HL-60 (cell line): ENCODE measurements around the gene KCNQ5.

Source experiments
- GABPA ChIP-seq: IDR thresholded peaks from 2 replicates; pipeline ENCODE4 v1.6.1; 2012; ENCODE audit warnings: low read depth
- POLR2AphosphoS5 ChIP-seq: IDR thresholded peaks from 2 replicates; pipeline ENCODE4 v1.6.1; 2012; ENCODE audit warnings: low read depth
- SPI1 ChIP-seq: IDR thresholded peaks from 2 replicates; pipeline ENCODE4 v1.6.1; 2012; ENCODE audit warnings: low read depth, mild to moderate bottlenecking, borderline replicate concordance
- TF ChIP-seq, protein P1 (sequence below): IDR thresholded peaks from one replicate; pipeline ENCODE4 v1.5.1; 2011; ENCODE audit warnings: low read length, control low read depth, inconsistent platforms; ENCODE audit not compliant: insufficient read depth
- TF ChIP-seq, protein P2 (sequence below): IDR thresholded peaks from 2 replicates; pipeline ENCODE4 v1.6.1; 2012; ENCODE audit warnings: low read depth; ENCODE audit not compliant: insufficient replicate concordance

DNA sequence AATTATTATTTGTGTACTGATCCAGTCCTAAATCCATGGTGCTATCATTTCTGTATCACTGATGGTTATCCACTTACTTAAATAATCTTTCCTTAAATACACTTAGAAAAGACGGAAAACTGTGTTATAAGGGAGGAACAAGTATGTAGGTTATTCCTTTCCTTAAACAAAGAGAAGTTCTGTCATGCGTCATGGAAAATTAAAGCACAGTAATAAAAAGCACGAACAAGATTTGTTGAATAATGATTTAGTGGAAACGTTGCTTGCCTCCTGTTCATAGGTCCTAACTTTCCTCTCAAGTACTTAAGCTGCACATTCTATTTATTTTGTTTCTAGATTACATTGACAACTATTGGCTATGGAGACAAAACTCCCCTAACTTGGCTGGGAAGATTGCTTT lies 483.1 kb downstream of the KCNQ5 start:
- TF ChIP-seq, protein P1, sequence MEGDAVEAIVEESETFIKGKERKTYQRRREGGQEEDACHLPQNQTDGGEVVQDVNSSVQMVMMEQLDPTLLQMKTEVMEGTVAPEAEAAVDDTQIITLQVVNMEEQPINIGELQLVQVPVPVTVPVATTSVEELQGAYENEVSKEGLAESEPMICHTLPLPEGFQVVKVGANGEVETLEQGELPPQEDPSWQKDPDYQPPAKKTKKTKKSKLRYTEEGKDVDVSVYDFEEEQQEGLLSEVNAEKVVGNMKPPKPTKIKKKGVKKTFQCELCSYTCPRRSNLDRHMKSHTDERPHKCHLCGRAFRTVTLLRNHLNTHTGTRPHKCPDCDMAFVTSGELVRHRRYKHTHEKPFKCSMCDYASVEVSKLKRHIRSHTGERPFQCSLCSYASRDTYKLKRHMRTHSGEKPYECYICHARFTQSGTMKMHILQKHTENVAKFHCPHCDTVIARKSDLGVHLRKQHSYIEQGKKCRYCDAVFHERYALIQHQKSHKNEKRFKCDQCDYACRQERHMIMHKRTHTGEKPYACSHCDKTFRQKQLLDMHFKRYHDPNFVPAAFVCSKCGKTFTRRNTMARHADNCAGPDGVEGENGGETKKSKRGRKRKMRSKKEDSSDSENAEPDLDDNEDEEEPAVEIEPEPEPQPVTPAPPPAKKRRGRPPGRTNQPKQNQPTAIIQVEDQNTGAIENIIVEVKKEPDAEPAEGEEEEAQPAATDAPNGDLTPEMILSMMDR, result no peak
- TF ChIP-seq POLR2AphosphoS5, result no peak
- TF ChIP-seq, protein P2, sequence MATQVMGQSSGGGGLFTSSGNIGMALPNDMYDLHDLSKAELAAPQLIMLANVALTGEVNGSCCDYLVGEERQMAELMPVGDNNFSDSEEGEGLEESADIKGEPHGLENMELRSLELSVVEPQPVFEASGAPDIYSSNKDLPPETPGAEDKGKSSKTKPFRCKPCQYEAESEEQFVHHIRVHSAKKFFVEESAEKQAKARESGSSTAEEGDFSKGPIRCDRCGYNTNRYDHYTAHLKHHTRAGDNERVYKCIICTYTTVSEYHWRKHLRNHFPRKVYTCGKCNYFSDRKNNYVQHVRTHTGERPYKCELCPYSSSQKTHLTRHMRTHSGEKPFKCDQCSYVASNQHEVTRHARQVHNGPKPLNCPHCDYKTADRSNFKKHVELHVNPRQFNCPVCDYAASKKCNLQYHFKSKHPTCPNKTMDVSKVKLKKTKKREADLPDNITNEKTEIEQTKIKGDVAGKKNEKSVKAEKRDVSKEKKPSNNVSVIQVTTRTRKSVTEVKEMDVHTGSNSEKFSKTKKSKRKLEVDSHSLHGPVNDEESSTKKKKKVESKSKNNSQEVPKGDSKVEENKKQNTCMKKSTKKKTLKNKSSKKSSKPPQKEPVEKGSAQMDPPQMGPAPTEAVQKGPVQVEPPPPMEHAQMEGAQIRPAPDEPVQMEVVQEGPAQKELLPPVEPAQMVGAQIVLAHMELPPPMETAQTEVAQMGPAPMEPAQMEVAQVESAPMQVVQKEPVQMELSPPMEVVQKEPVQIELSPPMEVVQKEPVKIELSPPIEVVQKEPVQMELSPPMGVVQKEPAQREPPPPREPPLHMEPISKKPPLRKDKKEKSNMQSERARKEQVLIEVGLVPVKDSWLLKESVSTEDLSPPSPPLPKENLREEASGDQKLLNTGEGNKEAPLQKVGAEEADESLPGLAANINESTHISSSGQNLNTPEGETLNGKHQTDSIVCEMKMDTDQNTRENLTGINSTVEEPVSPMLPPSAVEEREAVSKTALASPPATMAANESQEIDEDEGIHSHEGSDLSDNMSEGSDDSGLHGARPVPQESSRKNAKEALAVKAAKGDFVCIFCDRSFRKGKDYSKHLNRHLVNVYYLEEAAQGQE, result no peak
- no peak for TF ChIP-seq GABPA
- no peak for TF ChIP-seq SPI1
